ENCODE results near the gene NCKAP5. TPM values are rescaled to one million over a fixed set of nuclear protein-coding genes. Genes with fewer than 3 reads are reported as not detected.

The NCKAP5 gene
- total RNA-seq, 1 donor from 2014 or later = 0.26 TPM

- Histone ChIP-seq H3K4me3 (ENCODE audit: low read depth, low read length) (no peak overlapping the region), H3K36me3 (ENCODE audit: control insufficient read depth, insufficient read depth, low read length) (no peaks in the 10 kb centered on the region), H3K27me3 (ENCODE audit: control insufficient read depth, insufficient read depth, low read length) (no peaks in the 10 kb centered on the region)
- no peak for DNase-seq (ENCODE audit: low read depth)
- TF ChIP-seq, protein P1, sequence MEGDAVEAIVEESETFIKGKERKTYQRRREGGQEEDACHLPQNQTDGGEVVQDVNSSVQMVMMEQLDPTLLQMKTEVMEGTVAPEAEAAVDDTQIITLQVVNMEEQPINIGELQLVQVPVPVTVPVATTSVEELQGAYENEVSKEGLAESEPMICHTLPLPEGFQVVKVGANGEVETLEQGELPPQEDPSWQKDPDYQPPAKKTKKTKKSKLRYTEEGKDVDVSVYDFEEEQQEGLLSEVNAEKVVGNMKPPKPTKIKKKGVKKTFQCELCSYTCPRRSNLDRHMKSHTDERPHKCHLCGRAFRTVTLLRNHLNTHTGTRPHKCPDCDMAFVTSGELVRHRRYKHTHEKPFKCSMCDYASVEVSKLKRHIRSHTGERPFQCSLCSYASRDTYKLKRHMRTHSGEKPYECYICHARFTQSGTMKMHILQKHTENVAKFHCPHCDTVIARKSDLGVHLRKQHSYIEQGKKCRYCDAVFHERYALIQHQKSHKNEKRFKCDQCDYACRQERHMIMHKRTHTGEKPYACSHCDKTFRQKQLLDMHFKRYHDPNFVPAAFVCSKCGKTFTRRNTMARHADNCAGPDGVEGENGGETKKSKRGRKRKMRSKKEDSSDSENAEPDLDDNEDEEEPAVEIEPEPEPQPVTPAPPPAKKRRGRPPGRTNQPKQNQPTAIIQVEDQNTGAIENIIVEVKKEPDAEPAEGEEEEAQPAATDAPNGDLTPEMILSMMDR (IDR thresholded peaks at IDR 0.05; ENCODE audit: insufficient read depth, low read length, severe bottlenecking) = no peak
- no peak for FAIRE-seq
These were observed 445.7 kb downstream of the NCKAP5 start for GRCh38 chr2:133122529-133122928.

- DNase-seq (ENCODE audit: low read depth) (no peak), FAIRE-seq (no peak)
- no peaks in the 10 kb centered on the region for H3K36me3 ChIP-seq (ENCODE audit: control insufficient read depth, insufficient read depth, low read length)
- no peak overlapping the region for H3K4me3 ChIP-seq (ENCODE audit: low read depth, low read length)
- no peaks in the 10 kb centered on the region for H3K27me3 ChIP-seq (ENCODE audit: control insufficient read depth, insufficient read depth, low read length)
- TF ChIP-seq, protein P1 (IDR thresholded peaks at IDR 0.05; ENCODE audit: insufficient read depth, low read length, severe bottlenecking) = no peak
These were observed 448.0 kb downstream of the NCKAP5 start for GRCh38 chr2:133120310-133120709.

GRCh38 chr2:133110201-133110600 lies 458.1 kb downstream of the NCKAP5 start:
- Histone ChIP-seq H3K36me3 (ENCODE audit: control insufficient read depth, insufficient read depth, low read length) (no peaks in the 10 kb centered on the region), H3K4me3 (ENCODE audit: low read depth, low read length) (no peak overlapping the region), H3K27me3 (ENCODE audit: control insufficient read depth, insufficient read depth, low read length) (no peaks in the 10 kb centered on the region)
- FAIRE-seq = no peak
- no peak for DNase-seq (ENCODE audit: low read depth)
- TF ChIP-seq, protein P1 (IDR thresholded peaks at IDR 0.05; ENCODE audit: insufficient read depth, low read length, severe bottlenecking) = no peak

DNA sequence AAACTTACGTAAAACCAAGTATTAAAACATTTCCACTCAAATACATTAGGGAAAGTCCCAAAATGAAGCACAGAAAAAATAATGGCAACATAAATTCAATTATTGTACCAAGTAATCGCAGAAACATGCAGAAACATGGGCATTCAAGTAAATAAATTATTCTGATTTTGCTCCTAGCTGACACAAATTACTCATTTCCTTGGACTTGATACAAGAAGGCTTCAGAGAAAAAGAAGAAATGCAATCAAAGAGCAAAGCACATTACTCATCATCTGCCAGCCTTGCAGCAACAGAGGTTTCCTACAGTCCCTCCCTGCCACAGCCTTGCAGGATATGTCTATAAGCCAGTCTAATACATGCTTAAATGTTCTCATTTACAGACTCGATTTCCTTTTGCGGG lies 458.5 kb downstream of the NCKAP5 start:
- FAIRE-seq = no peak
- peak; percentile 85 for DNase-seq (ENCODE audit: low read depth)
- no peaks in the 10 kb centered on the region for H3K27me3 ChIP-seq (ENCODE audit: control insufficient read depth, insufficient read depth, low read length)
- no peak overlapping the region for H3K4me3 ChIP-seq (ENCODE audit: low read depth, low read length)
- H3K36me3 ChIP-seq (ENCODE audit: control insufficient read depth, insufficient read depth, low read length) = no peaks in the 10 kb centered on the region
- TF ChIP-seq, protein P1 (IDR thresholded peaks at IDR 0.05; ENCODE audit: insufficient read depth, low read length, severe bottlenecking) = no peak

DNA sequence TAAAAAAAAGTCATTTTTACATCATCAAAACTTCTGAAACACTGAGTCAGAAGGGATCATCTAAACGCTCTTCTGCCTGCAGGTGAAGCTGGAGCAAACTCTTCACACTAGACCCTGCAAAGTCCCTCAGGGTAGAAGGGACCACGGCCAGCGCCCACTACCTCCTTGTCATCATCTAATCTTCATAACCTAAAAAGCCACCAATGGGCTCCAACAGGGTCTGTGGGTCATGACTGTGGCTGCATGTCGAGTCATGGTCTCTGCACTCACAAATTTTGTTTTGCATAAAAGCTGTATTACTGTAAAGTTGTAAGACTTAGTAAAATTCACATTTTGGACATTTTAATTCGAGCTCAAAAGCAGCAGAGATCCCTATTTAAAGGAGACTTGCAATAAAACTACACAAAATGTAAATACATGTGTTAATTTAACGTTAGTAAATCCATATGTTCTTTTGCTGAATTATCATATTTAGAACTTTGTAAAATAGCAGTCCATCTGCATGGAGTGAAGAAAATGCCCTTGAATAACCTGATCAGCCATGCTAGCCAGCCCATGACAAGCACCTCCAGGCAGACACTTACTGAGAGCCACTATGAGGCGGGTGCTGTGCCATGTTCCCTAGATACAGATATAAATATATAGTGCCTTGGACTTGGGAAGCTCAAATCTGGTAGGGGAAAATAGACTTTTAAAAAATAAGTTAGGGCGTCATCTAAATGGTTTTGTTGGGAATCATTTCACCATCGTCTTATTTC lies 461.0 kb downstream of the NCKAP5 start:
- DNase-seq (ENCODE audit: low read depth) (no peak), FAIRE-seq (no peak)
- Histone ChIP-seq H3K36me3 (ENCODE audit: control insufficient read depth, insufficient read depth, low read length) (no peaks in the 10 kb centered on the region), H3K27me3 (ENCODE audit: control insufficient read depth, insufficient read depth, low read length) (no peaks in the 10 kb centered on the region), H3K4me3 (ENCODE audit: low read depth, low read length) (no peak overlapping the region)
- TF ChIP-seq, protein P1 (IDR thresholded peaks at IDR 0.05; ENCODE audit: insufficient read depth, low read length, severe bottlenecking) = no peak

GRCh38 chr2:133104871-133105270 lies 463.4 kb downstream of the NCKAP5 start:
- no peaks in the 10 kb centered on the region for H3K27me3 ChIP-seq (ENCODE audit: control insufficient read depth, insufficient read depth, low read length)
- FAIRE-seq (no peak), DNase-seq (ENCODE audit: low read depth) (no peak)
- TF ChIP-seq, protein P1 (IDR thresholded peaks at IDR 0.05; ENCODE audit: insufficient read depth, low read length, severe bottlenecking) = no peak
- no peaks in the 10 kb centered on the region for H3K36me3 ChIP-seq (ENCODE audit: control insufficient read depth, insufficient read depth, low read length)
- no peak overlapping the region for H3K4me3 ChIP-seq (ENCODE audit: low read depth, low read length)

Measured in bronchial epithelial cell (primary cell).